GM18519 (cell line): ENCODE results near the gene TSPAN15.

ENCODE experiments used
- ATAC-seq: cut with Tn5 transposase; IDR thresholded peaks from one replicate; pipeline ENCODE4 v1.9.1; 2021; ENCODE audit warnings: mild to moderate bottlenecking, moderate library complexity; ENCODE audit not compliant: unreplicated experiment, low FRiP score

TSPAN15 gene

GRCh38 chr10:69464401-69464800, 13.1 kb downstream of the TSPAN15 start:
- ATAC-seq: no peak

GRCh38 chr10:69464801-69465401, 13.6 kb downstream of the TSPAN15 start:
- no peak for ATAC-seq

- ATAC-seq: no peak
Observed at GRCh38 chr10:69465457-69466157, 14.3 kb downstream of the TSPAN15 start.

- no peak for ATAC-seq
Observed at GRCh38 chr10:69466158-69466490, 14.9 kb downstream of the TSPAN15 start.

- no peak for ATAC-seq
Observed at GRCh38 chr10:69466689-69467088, 15.4 kb downstream of the TSPAN15 start.

- no peak for ATAC-seq
Observed at GRCh38 chr10:69467928-69468750, 16.9 kb downstream of the TSPAN15 start.

- no peak for ATAC-seq
Observed at GRCh38 chr10:69468751-69469089, 17.5 kb downstream of the TSPAN15 start.

- no peak for ATAC-seq
Observed at GRCh38 chr10:69469976-69470375, 18.7 kb downstream of the TSPAN15 start.

- ATAC-seq: no peak
Observed at GRCh38 chr10:69470463-69471384, 19.5 kb downstream of the TSPAN15 start.

GRCh38 chr10:69472142-69472541, 20.9 kb downstream of the TSPAN15 start:
- no peak for ATAC-seq

GRCh38 chr10:69472544-69472943, 21.3 kb downstream of the TSPAN15 start:
- ATAC-seq: no peak

GRCh38 chr10:69473304-69473990, 22.2 kb downstream of the TSPAN15 start:
- no peak for ATAC-seq

- ATAC-seq: no peak
Observed at GRCh38 chr10:69474742-69475432, 23.6 kb downstream of the TSPAN15 start.

- no peak for ATAC-seq
Observed at GRCh38 chr10:69475433-69475830, 24.2 kb downstream of the TSPAN15 start.

- no peak for ATAC-seq
Observed at GRCh38 chr10:69477968-69478597, 26.8 kb downstream of the TSPAN15 start.

- no peak for ATAC-seq
Observed at GRCh38 chr10:69479240-69480067, 28.2 kb downstream of the TSPAN15 start.

- ATAC-seq: no peak
Observed at GRCh38 chr10:69480068-69480412, 28.8 kb downstream of the TSPAN15 start.

GRCh38 chr10:69481305-69481704, 30.0 kb downstream of the TSPAN15 start:
- ATAC-seq: no peak
